Activated T-helper 1 cell treated with anti-CD3 and anti-CD28 coated beads, Interleukin-12 subunit alpha, Interleukin-12 subunit beta, Interleukin-2, Interleukin-4 antibody, amounts not matched to agents 30 ng/mL and 10 ng/mL and 1 ng/mL, durations not matched to agents 14 hours and 24 hours and 36 hours (primary cell): ENCODE measurements around the gene KIF5A. TPM values are rescaled to one million over a fixed set of nuclear protein-coding genes. Genes with fewer than 3 reads are reported as not detected.
A peak's percentile ranks its signal among the peaks of the same experiment; 100 is the strongest.

Experiments
- DNase-seq: peaks from one replicate; pipeline ENCODE4 v3.0.0; 2021; ENCODE audit warnings: low spot score
- H3K27ac Mint-ChIP-seq: one replicate; pipeline ENCODE4 v1.8.0; 2021; ENCODE audit warnings: mild to moderate bottlenecking, mixed read lengths
- H3K27me3 Mint-ChIP-seq: one replicate; pipeline ENCODE4 v1.8.0; 2022; ENCODE audit warnings: mild to moderate bottlenecking, moderate library complexity, mixed read lengths; ENCODE audit not compliant: insufficient read depth
- H3K36me3 Mint-ChIP-seq: one replicate; pipeline ENCODE4 v1.8.0; 2021; ENCODE audit warnings: low read depth, mixed read lengths
- H3K4me1 Mint-ChIP-seq: one replicate; pipeline ENCODE4 v1.8.0; 2021; ENCODE audit warnings: low read depth, mixed read lengths
- H3K4me3 Mint-ChIP-seq: one replicate; pipeline ENCODE4 v1.8.0; 2021; ENCODE audit warnings: mild to moderate bottlenecking, moderate library complexity, mixed read lengths
- H3K9me3 Mint-ChIP-seq: one replicate; pipeline ENCODE4 v1.8.0; 2021; ENCODE audit warnings: mixed read lengths
- intact Hi-C: fragments of 100-400 bp; cut with micrococcal nuclease; formaldehyde crosslinking; loops from one replicate; pipeline ENCODE4 v1.15.1; 2024
- total RNA-seq: library from RNA; stranded (reverse); gene quantifications from 2 replicates; pipeline ENCODE4 v1.2.3, GENCODE V29; 2022

The KIF5A gene
- total RNA-seq, 1 donor from 2014 or later: 2.4 TPM

DNA sequence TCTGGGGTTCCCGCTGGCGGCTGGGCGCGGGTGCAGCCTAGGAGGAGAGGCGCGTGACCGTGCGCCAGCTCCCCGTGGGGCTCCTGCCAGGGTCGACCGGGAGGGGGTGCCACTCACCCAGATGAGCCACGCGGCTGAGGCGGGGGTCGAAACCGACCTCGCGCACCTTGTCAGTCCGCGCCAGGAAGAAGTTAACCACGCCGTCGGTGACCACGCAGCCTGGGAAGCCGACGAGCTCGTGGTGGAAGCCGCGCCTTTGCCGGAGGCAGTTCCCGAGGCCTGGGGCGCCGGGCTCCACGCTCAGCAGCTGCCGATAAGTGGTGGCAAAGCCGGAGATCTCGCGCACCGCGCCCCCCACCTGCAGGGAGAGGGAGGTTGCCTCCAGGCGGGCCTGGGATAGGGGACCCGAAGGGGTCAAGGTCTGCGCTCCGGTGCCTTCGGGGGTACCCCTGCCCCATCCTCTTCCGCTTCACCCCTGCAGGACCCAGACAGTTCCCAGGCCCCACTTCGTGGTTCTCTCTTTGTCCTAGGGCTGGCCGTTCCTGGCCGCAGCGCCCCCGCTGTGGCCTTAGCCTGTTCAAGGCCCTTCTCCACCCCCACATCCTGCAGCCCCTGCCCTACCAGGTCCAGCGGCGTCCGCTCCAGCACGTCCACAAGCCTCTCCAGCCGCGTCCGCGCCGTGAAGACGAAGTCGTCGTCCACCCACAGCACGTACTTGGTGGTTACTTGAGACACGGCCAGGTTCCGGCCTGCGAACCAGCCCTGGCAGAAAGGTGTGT is 77.8 kb downstream of the KIF5A start:
- no peaks in the 10 kb centered on the region for H3K9me3 Mint-ChIP-seq
- intact Hi-C loops: loop anchor here (10.0 kb wide), 1 partner anchor 383 kb away; no protein-coding TSS in a partner anchor
- H3K36me3 Mint-ChIP-seq: peaks cover 2% of the 10 kb centered on the region
- no peak overlapping the region for H3K27ac Mint-ChIP-seq
- H3K27me3 Mint-ChIP-seq: peaks cover 87% of the 10 kb centered on the region
- DNase-seq: no peak
- no peaks in the 10 kb centered on the region for H3K4me1 Mint-ChIP-seq
- H3K4me3 Mint-ChIP-seq: no peak overlapping the region

DNA sequence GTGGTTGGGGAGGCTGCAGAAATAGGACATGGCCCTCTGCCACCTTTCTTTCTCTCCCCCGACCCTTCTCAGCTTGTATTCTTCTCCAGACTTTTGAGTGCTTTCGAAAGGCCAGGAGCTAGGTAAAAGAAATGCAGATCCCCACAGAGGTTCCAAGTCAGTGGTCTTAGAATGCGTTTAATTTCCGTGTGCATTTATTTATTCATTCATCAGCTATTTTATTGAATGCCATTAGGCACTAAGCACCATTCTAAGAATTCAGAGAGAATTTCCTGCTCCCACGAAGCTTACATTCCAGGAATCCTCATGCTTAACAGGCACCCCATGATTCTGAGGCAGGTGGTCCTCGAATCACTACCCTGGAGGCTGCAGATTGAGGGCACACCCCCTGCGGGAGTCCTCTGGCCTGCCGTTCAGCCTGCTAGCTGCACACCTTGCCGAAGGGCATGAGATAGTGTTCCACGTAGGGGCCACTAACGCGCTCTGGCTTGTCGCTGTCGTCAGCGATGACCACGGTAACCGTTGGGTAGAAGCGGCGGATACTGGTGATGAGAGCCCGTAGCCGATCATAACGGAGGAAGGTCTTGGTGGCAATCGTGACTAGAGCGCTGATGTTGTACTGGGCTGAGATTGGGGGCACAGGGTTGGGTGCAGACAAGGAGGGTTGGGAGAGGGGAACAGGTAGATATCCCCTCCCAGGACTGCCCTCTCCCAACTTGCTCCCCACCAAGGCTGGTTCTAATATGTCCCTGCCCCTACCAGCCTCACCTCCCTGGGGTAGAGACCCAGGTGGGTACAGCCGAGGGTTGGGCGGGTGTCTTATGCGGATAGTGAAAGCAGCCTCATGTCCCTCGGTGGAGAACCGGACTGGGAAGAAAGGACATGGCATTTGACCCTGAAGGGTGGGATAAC is 78.7 kb downstream of the KIF5A start:
- peaks cover 83% of the 10 kb centered on the region for H3K27me3 Mint-ChIP-seq
- H3K9me3 Mint-ChIP-seq: no peaks in the 10 kb centered on the region
- no peak overlapping the region for H3K4me3 Mint-ChIP-seq
- intact Hi-C loops: loop anchor here (1.0 to 10.0 kb wide), 2 partner anchors 7 to 384 kb away; no protein-coding TSS in a partner anchor
- H3K36me3 Mint-ChIP-seq: peaks cover 2% of the 10 kb centered on the region
- peaks cover 5% of the 10 kb centered on the region for H3K4me1 Mint-ChIP-seq
- no peak for DNase-seq
- H3K27ac Mint-ChIP-seq: no peak overlapping the region

DNA sequence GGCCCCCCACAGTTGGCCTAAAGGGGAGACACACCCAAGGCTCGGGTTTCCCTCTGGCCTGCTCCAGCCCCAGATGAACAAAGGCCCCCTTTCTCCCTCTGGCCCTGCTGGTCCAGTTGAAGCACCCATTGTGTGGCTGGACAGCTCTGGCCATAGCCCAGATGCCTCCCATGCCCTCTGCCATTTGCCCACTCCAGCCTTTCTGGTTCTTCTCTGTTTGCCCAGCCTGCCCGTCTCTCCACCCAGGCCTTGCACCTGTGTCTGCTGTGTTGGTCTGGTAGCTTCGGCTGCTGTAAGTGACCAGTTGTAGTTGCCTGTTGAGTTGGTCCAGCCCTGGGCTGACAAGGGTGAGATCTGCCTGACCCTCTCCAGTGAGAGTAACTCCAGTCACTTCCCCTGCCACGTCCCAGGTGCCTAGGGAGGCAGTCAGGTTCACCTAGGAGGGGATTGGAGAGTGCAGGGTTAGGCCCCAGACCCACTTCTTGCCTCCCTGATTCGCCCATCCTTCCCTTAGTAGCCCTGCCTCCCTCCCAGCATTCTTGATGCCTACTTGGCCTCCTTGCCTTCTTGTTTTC is 80.1 kb downstream of the KIF5A start:
- Mint-ChIP-seq H3K36me3 (peaks cover 2% of the 10 kb centered on the region), H3K27me3 (peaks cover 74% of the 10 kb centered on the region), H3K4me1 (peaks cover 6% of the 10 kb centered on the region), H3K27ac (no peak overlapping the region), H3K9me3 (no peaks in the 10 kb centered on the region), H3K4me3 (no peak overlapping the region)
- no peak for DNase-seq
- intact Hi-C loops: loop anchor here (1.0 to 10.0 kb wide), 3 partner anchors 9 to 385 kb away; no protein-coding TSS in a partner anchor

DNA sequence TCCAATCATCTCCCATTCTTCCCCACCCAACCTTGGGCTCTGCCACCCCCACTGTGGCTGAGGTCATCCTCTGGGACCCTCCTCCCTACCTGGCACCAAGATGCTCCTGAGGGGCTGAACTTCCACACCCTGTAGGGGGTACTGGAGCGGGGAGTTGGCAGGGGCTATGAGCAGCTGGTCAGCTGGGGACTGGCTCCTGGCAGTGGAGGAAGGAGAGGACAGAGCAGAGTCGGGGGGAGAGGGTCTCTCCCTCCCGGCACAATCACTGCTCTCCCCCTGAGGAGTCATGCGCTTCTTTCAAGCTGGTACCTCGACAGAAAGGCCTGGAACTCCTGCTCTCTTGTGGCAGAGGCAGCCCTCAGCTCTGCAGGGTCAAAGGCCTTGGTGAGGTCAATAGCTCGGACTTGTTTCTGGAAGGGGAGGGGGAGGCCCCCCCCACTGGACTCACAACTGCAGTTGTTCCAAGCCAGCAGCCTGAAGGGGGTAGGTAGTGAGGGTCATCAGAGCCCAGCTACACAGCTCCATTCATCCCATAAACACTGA is 81.1 kb downstream of the KIF5A start:
- intact Hi-C loops: loop anchor here (5.0 kb wide), 1 partner anchor 46 kb away; no protein-coding TSS in a partner anchor
- H3K27me3 Mint-ChIP-seq: peaks cover 67% of the 10 kb centered on the region
- DNase-seq: no peak
- H3K9me3 Mint-ChIP-seq: no peaks in the 10 kb centered on the region
- no peak overlapping the region for H3K27ac Mint-ChIP-seq
- H3K4me3 Mint-ChIP-seq: peak overlapping the region; percentile 22
- H3K36me3 Mint-ChIP-seq: peaks cover 2% of the 10 kb centered on the region
- H3K4me1 Mint-ChIP-seq: peaks cover 6% of the 10 kb centered on the region

DNA sequence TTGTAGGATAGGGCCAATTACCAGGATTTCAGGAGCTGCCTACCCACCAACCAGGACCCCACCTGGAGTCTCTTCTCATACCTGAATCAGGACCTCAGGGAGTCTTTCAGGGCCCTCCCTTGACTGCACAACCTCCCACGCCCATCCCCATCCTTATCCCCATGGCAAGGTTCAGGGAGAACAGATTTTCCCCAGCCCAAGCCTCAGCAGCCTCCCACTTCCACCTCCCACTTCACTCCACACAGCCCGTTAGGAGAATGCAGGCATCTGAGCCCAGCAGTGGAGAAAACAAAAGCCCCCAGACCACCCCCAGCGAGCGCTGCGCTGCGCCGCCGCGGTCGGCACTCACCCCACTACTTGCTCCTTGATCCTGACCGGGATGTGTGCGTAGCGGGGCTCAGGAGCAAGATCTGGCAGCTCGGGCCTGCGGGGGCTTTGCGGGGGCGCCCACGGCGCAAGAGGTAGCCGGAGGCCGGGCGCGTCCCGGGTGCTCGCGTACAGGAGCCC is 81.8 kb downstream of the KIF5A start:
- peaks cover 6% of the 10 kb centered on the region for H3K4me1 Mint-ChIP-seq
- H3K27me3 Mint-ChIP-seq: peaks cover 61% of the 10 kb centered on the region
- intact Hi-C loops: loop anchor here (5.0 kb wide), 1 partner anchor 46 kb away; no protein-coding TSS in a partner anchor
- H3K9me3 Mint-ChIP-seq: no peaks in the 10 kb centered on the region
- no peak for DNase-seq
- peak overlapping the region; percentile 45 for H3K4me3 Mint-ChIP-seq
- H3K27ac Mint-ChIP-seq: no peak overlapping the region
- H3K36me3 Mint-ChIP-seq: peaks cover 2% of the 10 kb centered on the region

DNA sequence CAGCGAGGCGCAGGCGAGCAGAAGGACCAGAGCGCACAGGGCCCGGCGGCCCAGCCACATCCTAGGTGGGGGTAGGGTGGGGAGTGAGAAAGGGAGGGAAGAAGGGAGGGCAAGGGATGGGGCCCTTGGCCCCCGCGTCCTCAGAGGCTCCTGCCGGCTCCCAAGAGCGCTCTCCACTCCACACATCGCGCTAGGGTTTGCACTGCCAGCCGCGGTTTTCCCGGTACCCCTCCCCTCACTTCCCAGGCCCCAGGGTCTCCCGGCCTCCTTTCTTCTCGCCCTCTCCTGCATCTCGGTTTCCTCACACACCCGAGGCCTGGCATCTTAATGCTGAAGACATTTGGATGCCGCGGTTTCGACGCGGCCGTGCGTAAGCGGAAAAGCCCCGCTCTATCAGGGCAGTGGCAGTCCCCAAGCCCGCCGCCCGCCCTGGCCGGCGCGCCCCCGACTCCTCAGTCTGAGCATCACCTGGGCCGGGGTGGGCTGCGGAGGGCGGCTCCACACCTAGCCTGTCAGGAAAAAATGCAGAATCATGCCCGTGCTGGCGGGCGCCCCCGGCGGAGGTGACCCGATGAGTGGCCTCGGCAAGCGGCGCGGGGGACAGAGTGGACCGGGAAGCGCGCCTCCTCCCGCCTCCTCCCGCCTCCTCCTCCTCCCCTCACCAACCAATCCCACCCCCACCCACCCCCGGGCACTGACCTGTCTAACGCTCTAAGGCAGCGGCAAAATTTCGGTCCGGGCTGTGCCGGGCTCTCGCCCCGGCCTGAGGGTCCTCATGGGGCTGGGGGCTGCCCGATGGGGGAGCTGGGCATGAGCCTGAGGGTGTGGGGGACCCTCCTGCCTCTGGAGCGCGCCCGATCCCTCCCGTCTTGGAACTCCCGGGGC is 82.5 kb downstream of the KIF5A start:
- intact Hi-C loops: loop anchor here (5.0 kb wide), 1 partner anchor 45 kb away; no protein-coding TSS in a partner anchor
- Mint-ChIP-seq H3K36me3 (peaks cover 2% of the 10 kb centered on the region), H3K27ac (no peak overlapping the region), H3K4me1 (peaks cover 6% of the 10 kb centered on the region), H3K9me3 (no peaks in the 10 kb centered on the region), H3K27me3 (peaks cover 56% of the 10 kb centered on the region), H3K4me3 (peak overlapping the region; percentile 79)
- no peak for DNase-seq

DNA sequence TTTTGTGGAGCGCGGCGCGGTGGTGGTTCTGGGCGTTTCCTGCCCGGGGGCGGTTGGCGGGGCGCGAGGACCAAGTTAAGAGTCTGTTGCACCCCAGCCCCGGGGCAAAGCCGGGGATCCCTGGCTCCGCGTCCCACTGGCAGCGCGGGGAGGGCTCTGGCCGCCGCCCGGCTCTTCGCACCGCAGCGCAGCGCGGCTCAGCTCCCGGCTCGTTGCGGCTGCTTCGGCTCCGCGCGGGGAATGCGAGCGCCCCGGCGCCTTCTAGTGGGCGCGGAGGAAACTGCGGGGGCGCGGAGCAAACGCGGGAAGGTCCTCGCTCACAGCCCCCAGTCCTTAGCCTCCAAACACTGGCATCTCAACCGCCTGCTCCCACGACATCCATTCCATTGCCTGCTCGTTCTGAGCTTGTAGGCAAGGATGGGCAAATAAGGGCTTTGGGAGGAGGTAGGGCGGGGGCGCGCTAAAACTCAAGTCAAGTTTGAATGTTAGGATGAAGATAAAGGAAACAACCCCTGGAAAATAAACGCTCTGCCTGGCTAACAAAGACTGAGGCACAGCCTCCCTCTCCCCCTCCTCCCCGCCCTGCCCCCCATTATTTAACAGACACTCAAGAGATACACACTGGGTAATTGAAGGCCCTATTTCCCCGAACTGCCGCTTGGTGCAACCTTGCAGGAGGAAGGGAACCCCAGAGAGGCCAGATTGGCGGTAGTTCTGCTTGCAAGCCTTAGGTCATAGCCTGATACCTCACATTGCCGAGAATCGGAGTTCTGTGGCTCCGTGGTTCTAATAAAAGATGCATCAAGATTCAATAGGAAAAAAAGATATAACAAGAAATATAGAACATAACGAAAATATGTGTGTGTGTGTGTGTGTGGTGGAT is 83.4 kb downstream of the KIF5A start, which contains the start of gene B4GALNT1:
B4GALNT1 (minus strand) TSS at position 244 of the 883 bp plus-strand sequence. CDS start 1,069 bp downstream, outside the sequence.
- Mint-ChIP-seq H3K27me3 (peaks cover 52% of the 10 kb centered on the region), H3K4me1 (peaks cover 6% of the 10 kb centered on the region), H3K27ac (no peak within 1 kb of the TSS), H3K36me3 (no peaks in the 10 kb centered on the region), H3K9me3 (no peaks in the 10 kb centered on the region), H3K4me3 (peak within 1 kb of the TSS; percentile 79)
- intact Hi-C loops: loop anchor here (1.0 to 5.0 kb wide), 5 partner anchors 11 to 109 kb away; no protein-coding TSS in a partner anchor
- peak; percentile 63 for DNase-seq

Other genes with a start within 250 kb of the KIF5A start
- 39.0 and 44.6 TPM in 2 replicates for gene R3HDM2, start 119.0 kb upstream of the KIF5A start, total RNA-seq
- 0.15 TPM in 1 of 2 replicates, not detected in the other for gene INHBC, start 115.3 kb upstream of the KIF5A start, total RNA-seq
- gene INHBE, start 94.7 kb upstream of the KIF5A start, total RNA-seq: 0.22 and 0.41 TPM in 2 replicates
- gene GLI1, start 90.3 kb upstream of the KIF5A start, total RNA-seq: 1.5 and 2.5 TPM in 2 replicates
- gene ARHGAP9, start 70.2 kb upstream of the KIF5A start, total RNA-seq: 102 TPM in 2 replicates
- gene MARS1, start 62.0 kb upstream of the KIF5A start, total RNA-seq: 283 and 318 TPM in 2 replicates
- gene DDIT3, start 29.5 kb upstream of the KIF5A start, total RNA-seq: 17.8 and 18.1 TPM in 2 replicates
- 63.3 and 66.8 TPM in 2 replicates for gene MBD6, start 27.2 kb upstream of the KIF5A start, total RNA-seq
- gene DCTN2, start 2.9 kb upstream of the KIF5A start, total RNA-seq: 78.6 and 83.5 TPM in 2 replicates
- 22.8 and 25.7 TPM in 2 replicates for gene PIP4K2C, start 41.1 kb downstream of the KIF5A start, total RNA-seq
- gene DTX3, start 54.8 kb downstream of the KIF5A start, total RNA-seq: 16.8 and 18.5 TPM in 2 replicates
- 0.60 and 1.5 TPM in 2 replicates for gene ARHGEF25, start 61.4 kb downstream of the KIF5A start, total RNA-seq
- gene B4GALNT1, start 83.2 kb downstream of the KIF5A start, total RNA-seq: 4.4 and 4.6 TPM in 2 replicates
- gene OS9, start 144.1 kb downstream of the KIF5A start, total RNA-seq: 99.6 and 100.0 TPM in 2 replicates
- gene AGAP2, start 188.7 kb downstream of the KIF5A start, total RNA-seq: 31.5 and 33.4 TPM in 2 replicates
- 24.0 and 24.5 TPM in 2 replicates for gene TSPAN31, start 195.0 kb downstream of the KIF5A start, total RNA-seq
- gene CDK4, start 202.3 kb downstream of the KIF5A start, total RNA-seq: 218 and 227 TPM in 2 replicates
- gene MARCHF9, start 205.1 kb downstream of the KIF5A start, total RNA-seq: 21.2 and 21.8 TPM in 2 replicates
- 9.0 and 9.9 TPM in 2 replicates for gene CYP27B1, start 217.0 kb downstream of the KIF5A start, total RNA-seq
- gene METTL1, start 222.1 kb downstream of the KIF5A start, total RNA-seq: 89.7 and 90.0 TPM in 2 replicates
- 4.5 and 5.4 TPM in 2 replicates for gene EEF1AKMT3, start 222.6 kb downstream of the KIF5A start, total RNA-seq
- 63.5 and 68.6 TPM in 2 replicates for gene TSFM, start 232.7 kb downstream of the KIF5A start, total RNA-seq